GM21367 (cell line): ENCODE data around the gene PTPRE.

Experiments used
- ATAC-seq: cut with Tn5 transposase; IDR thresholded peaks from one replicate; pipeline ENCODE4 v1.9.1; 2021; ENCODE audit not compliant: unreplicated experiment

PTPRE gene

GRCh38 chr10:128017822-128018221, 110.9 kb downstream of the PTPRE start:
- ATAC-seq: no peak

GRCh38 chr10:128018236-128018635, 111.3 kb downstream of the PTPRE start:
- no peak for ATAC-seq

GRCh38 chr10:128018691-128019090, 111.8 kb downstream of the PTPRE start:
- no peak for ATAC-seq

GRCh38 chr10:128022261-128023196, 115.6 kb downstream of the PTPRE start:
- ATAC-seq: no peak

- ATAC-seq: no peak
These were observed 117.5 kb downstream of the PTPRE start for GRCh38 chr10:128024426-128024825.

GRCh38 chr10:128025437-128025836, 118.5 kb downstream of the PTPRE start:
- ATAC-seq: no peak

- ATAC-seq: no peak
These were observed 119.0 kb downstream of the PTPRE start for GRCh38 chr10:128025951-128026350.

GRCh38 chr10:128026615-128027300, 119.9 kb downstream of the PTPRE start:
- no peak for ATAC-seq

GRCh38 chr10:128027306-128027705, 120.4 kb downstream of the PTPRE start:
- no peak for ATAC-seq

- ATAC-seq: no peak
These were observed 121.1 kb downstream of the PTPRE start for GRCh38 chr10:128027822-128028507.

- ATAC-seq: no peak
These were observed 121.8 kb downstream of the PTPRE start for GRCh38 chr10:128028508-128029289.

GRCh38 chr10:128029290-128029651, 122.4 kb downstream of the PTPRE start:
- ATAC-seq: no peak

- no peak for ATAC-seq
These were observed 122.9 kb downstream of the PTPRE start for GRCh38 chr10:128029731-128030369.

GRCh38 chr10:128030498-128031072, 123.7 kb downstream of the PTPRE start:
- no peak for ATAC-seq

GRCh38 chr10:128031216-128031615, 124.3 kb downstream of the PTPRE start:
- ATAC-seq: no peak

GRCh38 chr10:128032466-128032865, 125.6 kb downstream of the PTPRE start:
- no peak for ATAC-seq

GRCh38 chr10:128035557-128035973, 128.7 kb downstream of the PTPRE start:
- ATAC-seq: peak; percentile 49

- ATAC-seq: no peak
These were observed 129.2 kb downstream of the PTPRE start for GRCh38 chr10:128036011-128036615.

- no peak for ATAC-seq
These were observed 130.0 kb downstream of the PTPRE start for GRCh38 chr10:128036746-128037543.
